A673 (cell line): ENCODE measurements around the gene BIVM.

Experiments used
- CTCF ChIP-seq: fragments of 300-800, 200-600 bp; sonication (generic); conservative IDR thresholded peaks from 2 replicates; pipeline ENCODE4 v1.5.1; 2017; ENCODE audit warnings: low read depth, mild to moderate bottlenecking, antibody characterized with exemption, low read length, moderate library complexity, mixed read lengths
- EZH2 ChIP-seq: fragments of 200-600 bp; sonication (generic); IDR thresholded peaks from 2 replicates; pipeline ENCODE4 v1.6.1; 2017; ENCODE audit warnings: borderline replicate concordance, low read depth, mild to moderate bottlenecking, mixed read lengths, antibody characterized with exemption, low read length; ENCODE audit not compliant: poor library complexity, severe bottlenecking

- TF ChIP-seq CTCF (no peak), EZH2 (no peak)
These were observed 64.7 kb downstream of the BIVM start for GRCh38 chr13:102863590-102863989.
